Measurements from ENCODE around the gene FAM131C.
"Not testable (repeated sequence)": the region's sequence is repeated elsewhere in the genome, so short reads cannot be mapped to it uniquely, and the experiment has no call there.

Gene FAM131C

DNA sequence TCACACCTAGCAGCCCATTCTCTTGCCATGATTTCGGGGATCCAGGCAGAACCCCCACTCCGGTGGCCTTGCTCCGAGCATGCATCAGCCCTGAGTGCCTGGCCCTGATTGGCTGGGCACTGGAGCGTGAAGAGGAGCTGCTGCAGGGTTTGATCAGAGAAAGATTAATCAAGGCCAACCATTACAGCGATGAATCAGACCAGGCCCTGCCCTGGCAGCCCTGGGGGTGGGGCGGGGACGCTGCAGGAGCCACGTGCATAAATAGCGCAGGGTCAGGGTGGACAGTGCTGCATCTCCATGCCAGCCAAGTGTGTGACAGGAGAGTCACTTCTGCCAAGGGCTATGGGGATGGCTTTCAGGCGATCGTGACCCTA is 3.4 kb upstream of the FAM131C start:
- DNase-seq (ENCODE audit: low spot score) = peak; percentile 51

DNA sequence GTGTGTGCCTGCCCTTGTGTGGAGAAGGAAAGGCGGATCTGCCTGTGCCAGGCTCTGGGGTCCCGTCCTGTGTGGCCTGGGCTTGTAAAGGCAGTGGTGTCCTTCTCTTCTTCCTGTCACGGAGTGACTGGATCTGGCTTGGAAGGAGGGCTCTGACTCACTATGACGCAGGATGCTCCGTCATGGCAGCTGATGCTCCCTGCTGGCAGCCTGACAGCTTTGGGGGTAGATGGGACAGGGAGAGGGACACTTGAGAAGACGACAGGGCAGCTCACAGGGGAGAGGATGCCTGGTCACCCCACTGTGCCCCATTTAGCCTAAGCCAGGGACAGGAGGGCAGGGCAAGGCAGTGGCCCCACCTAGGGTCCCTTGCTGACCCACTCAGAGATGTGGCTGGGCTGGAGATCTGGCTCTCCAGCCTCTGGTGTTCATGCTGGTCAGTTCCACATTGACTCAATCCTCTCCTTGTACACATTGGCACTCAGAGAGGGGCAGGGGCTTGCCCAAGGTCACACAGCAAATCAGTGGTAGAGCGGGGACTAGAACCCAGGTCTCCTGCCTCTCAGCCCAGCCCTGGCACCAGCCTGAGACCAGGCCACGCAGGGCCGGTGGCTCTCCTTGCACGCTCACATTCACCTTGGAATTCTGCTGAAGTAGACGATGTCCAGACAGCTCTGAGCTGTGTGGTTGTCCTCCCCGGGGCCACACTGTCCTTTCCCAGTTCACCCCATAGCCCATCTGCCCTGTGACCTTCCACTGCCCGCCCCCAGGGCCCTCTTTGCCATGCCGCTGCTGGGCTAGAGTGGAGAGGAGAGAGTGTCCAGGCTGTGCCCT is 2.8 kb upstream of the FAM131C start:
- DNase-seq (ENCODE audit: low spot score) = no peak

DNA sequence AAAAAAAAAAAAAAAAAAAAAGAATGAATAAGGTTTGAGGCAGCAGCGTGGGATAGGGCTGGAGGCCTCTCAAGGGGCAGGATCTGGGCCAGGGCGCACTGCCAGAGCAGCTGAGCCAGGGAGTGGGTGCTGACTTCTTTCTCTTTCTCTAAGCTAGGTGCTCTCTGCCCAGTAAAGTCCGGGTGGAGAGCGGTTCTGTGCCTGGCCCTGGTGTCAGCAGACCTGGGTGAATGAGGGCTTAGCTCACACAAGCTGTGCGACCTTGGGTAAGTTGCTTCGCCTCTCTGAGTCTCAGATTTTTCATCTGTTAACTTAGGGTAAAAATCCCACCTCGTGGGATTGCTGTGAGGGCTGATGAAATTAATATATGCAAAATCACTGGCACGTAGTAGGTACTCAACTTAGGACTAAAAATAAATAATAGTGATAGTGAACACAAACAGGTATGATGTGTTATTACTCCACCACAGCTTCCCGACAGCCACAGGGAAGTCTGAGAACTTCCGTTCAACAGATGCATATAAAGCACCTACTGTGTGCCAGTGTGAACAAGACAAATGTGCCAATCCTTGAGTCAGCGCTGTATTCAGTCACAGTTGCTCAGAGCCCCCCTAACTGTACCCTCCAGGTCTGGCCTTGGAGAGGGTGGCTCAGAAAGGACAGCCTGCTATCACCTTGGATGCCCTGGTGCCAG is 2.0 kb upstream of the FAM131C start:
- no peak for DNase-seq (ENCODE audit: low spot score)

DNA sequence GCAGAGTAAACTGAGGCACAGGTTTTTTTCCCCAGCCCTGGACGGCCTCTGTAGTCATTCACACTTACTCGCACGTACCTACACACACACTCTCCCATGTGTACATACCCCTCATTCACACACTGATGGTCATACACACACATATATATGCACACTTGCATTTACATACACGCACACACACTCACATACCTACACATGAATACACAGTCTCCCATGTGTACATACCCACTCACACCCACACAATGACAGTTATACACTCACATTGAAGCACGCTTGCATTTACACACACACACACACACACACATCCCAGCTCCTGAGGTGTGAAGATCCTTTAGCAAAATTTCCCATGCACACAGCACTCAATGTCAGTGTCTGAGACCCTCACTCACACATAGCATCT is 766 bp upstream of the FAM131C start:
- no peak for DNase-seq (ENCODE audit: low spot score)

DNA sequence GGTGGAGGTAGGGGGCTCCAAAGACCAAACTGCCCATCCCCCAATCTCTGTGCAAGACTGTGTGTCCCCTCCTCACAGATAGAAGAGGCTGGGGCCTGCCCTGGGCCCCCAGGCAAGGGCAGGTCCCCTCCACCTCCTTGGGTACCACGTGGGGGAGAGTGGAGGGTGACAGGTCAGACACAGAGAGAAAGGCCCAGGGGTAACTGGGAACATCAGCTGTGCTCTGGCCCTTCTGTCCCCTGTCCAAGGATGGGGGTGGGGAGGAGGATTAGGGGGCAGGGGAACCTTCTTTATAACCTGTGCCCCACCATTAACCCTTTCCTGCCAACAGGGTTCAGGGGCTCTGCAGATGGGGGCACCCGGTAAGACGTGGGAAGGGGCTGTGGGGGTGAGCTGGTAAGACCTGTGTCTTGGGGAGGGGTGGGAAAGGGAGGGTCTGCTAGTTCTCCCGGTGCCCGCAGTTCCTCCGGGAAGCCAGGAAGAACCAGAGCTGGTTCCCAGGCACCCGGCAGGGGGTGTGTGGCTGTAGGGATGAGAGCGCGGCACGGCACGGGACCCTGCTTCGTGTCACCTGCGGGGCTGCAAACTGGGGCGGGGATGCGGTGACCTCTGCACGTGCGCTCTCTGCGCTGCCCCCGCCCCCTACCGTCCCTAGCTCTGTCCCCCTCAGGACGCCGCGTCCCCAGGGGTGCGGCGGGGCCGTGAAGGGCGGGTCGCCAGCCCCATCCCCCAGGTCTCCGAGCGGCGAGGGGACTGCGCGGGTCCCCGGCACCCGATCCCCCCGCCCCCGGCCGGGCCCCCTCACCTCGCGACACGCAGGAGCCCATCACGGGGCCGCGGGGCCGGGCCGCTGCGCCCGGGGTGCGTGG is 601 bp downstream of the FAM131C start:
- no peak for DNase-seq (ENCODE audit: low spot score)

DNA sequence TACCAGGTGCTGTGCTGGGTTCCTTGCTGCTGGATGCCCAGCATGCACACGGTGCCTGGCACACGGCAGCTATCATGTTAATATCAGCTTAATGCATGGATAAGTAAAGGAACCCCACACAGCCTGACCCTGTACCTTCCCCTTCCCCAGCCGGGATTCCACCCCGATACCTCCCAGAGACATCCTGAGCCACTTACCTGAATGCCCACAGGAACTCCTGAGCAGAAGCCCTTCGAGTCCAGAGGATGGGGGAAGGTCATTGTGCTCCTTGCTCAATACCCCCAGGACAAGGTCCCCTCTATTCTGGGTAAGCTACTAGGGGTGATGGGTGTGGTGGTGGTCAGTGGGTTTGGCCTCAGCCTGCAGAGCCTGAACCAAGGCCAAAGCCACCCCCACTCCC is 1.4 kb downstream of the FAM131C start:
- DNase-seq (ENCODE audit: low spot score) = no peak

DNA sequence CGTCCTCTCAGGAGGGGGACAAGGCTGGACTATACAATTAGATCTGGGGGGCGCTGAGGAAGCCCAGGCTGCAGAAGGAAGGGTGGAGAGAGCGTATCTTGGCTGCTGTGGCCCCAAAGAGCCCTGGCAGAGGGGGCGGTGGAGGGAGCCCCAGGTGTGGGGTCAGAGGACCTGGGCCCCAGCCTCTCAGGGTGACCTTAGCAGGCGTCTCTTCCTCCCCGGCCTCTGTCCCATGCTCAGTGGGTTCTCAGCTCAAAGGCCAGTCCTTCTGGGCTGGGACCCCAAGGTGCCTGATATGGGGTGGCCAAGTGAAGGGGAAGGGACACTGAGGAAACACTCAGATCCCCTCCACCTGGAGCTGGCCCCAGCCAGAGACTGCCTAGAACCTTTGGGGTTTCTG is 1.8 kb downstream of the FAM131C start:
- DNase-seq (ENCODE audit: low spot score) = no peak

DNA sequence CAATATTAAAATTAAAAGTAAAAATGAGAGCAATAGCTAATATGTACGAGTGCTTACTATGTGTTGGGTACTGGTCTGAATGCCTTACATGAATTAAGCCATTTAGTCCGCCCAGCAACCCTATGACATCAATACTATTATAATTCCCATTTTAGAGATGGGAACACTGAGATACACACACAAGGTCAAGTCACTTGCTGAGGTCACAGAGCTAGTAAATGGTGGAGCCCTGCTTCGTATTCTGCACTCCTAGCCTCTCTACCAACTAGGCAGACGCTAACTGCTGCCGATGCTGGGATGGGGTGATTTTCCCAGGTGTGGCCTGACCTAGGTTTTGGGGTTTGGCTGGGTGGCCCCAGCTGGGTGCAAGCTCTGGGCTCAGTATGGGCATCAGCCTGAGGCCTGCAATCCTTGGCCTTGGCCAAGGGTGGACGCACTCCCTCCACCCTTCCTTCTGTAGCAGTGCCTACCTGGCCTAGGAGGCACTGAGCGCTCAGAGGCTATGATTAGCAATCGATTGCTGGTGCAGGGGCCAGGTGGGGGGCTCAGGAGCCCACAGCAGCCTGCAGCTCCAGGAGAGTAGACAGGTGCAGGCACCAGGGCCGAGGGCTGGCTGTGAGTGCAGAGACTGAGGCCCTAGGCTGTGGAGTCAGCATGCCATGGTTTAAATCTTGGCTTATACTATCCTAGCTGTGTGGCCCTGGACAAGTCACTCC is 2.7 kb downstream of the FAM131C start:
- DNase-seq (ENCODE audit: low spot score) = no peak

DNA sequence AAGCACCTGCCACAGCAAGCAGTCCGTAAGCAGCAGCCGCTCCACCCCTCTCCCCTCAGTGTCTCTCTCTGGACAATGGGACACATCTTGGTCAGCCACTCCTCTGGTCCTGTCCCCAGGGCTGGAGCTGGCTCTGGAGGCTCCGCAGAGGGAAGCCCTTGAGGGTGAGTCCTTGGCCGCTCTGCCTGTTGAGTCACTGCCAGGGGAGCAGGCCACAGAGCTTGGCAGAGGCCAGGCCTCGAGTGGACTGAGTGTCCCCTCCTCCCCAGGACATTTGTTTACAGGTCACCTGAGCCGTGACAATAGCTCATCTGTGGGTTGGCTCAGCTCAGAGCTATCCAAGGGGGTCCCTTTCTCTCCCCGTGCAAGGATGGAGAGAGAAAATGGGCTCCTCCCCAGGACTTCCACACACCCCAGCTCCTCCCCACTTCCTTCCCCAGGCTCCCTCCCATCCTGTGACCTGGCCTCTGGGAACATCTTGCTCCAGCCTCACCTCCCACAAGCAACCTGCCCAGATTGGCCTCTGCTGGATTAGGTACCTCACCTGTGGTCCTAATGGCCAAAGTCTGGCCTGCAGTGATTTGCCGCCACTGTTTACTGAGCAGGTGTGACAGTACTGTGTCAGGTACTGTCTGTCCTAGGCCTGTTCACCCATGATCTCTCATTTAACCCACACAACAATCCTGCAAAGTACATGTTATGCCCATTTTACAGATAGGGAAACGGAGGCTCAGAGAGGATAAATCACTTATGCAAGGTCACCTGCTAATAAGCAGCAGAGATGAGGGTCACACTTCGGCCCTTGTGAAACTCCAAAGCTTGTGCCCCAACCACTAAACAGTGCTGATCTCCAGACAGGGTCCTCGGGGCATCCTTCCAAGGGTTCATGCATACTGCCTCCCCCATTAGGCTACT is 4.8 kb downstream of the FAM131C start:
- DNase-seq (ENCODE audit: low spot score) = no peak

DNA sequence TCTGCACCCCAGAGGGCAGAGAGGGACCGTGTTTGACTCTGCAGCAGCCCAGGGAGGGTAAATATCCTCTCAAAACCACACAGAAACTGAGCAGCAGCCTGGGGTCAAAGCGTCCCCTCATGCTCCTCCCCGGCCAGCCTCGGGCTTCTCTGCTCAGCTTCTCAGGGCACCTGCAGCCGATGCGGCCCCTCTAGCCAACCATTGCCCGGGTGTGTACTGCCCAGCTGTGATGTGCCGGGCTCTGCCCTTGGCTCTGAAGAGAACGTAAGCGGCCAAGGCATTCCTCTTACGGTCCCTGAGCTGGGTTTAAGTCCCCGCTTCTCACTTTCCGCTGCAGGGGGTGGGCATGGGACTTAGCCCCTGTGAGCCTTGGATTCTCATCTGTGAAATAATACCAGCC is 5.5 kb downstream of the FAM131C start:
- no peak for DNase-seq (ENCODE audit: low spot score)

DNA sequence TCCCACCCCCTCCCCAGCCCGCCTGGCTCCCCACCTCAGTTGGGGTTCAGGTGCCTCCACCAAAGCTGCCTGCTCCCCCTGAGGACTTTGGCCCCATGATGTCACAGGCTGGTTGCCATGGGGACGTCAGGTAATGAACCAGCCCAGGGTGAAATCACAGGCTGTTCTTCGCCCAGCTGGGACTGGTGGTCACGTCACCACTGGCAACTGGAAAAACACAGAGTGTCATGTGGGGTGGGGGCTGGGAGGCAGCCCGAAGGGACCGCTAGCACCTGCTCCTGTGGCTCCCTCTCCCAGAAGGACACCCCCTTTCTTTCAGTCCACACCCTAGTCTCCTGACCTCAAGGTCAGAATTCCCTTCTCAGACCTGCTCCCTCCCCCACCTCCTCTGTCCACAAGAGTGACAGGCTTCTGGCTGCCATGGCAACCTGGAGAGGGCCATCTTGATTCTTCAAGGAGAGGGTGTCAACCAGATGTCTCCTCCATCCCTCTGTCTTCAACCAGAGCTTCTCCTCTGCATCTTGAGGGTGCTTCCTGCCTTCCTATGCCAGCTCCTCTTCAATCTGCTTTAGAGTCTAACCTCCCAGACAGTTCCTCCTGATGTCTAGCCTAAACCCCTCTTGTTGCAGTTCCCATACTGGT is 6.2 kb downstream of the FAM131C start:
- no peak for DNase-seq (ENCODE audit: low spot score)

DNA sequence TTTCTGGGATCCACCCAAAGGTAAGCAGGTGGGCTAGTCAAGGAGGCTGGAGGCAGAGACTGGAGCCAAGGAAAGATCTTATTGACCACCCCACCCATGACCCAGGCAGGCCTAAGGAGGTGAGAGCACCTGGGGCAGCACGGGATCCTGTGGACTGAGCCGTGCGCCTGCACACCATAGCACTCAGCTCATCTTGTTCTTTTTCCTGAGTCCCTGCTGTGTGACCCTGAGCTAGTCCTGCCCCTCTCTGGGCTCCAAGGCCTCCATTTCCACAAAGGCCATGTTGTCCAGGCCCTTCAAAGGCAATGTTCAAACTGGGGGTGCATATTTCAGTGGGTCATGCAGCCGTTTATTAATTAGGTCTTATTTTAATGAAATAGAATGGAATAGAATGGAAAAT is 7.2 kb downstream of the FAM131C start:
- no peak for DNase-seq (ENCODE audit: low spot score)

DNA sequence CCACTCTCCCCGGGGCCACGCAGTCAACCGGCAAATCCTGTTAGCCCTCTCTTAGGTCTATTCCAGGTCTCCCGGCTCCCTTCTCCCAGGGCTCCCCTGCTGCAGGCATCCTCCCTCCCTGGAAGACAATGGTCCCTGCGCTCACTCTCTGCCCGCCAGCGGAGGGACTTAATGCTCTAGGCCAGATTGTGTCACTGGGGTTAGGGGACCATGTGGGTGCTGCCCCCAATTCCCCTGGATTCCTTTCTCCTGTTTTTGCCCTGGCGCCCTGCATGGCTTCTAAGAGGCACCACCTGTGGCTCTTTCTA is 8.2 kb downstream of the FAM131C start:
- DNase-seq (ENCODE audit: low spot score) = no peak

DNA sequence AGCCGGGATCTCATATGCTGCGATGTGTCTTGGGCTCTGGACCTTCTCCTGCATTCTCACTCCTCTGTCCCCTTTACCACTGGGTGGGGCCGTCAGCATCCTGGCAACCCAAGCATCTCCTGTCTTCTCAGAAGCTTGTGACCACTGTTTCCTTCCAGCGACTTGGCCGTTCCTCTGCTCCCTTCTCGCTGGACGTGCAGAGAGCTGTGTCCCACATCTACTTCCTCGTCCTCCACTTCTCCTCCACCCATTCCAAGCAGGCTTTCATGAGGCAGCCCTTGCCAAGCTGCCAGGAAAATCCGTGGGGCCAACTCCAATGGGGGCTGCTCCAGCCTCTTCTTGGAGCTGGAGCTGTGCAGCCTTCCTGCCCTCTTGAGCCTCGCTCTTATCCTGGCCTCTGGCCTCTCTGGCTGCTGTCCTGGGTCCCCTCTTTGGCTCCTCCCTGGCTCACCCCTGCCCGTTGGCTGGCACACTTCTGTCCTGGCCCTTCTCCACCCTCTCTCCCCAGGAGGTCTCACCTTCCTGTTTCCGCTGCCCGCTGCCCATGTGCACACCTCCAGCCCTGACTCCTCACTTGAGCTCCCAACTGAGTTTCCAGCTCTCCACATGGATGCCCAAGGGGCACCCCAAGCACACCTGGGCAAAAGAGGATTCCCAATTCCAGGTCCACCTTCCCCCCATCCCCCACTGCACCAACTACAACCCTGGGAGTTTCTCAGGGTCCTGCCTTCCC is 8.7 kb downstream of the FAM131C start:
- no peak for DNase-seq (ENCODE audit: low spot score)

DNA sequence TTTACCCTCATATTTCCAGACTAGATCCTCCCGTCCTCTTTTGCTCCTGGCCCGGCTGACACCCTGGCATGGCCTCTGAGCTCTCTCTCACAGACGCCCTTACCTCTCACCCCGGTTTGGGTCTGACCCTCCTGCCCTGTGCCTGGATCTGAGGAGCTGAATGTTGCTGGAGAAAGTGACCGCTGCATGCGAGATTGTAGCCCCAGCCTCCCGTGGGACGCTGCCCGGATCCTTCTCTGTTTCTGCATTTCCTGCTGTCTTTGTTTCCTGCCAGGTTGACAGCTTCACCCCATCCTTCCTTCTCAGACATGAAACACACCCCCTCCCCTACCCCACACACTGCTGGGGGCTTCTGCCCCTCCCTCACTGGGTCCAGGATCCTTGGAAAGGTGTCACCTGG is 9.5 kb downstream of the FAM131C start:
- DNase-seq (ENCODE audit: low spot score) = no peak

DNA sequence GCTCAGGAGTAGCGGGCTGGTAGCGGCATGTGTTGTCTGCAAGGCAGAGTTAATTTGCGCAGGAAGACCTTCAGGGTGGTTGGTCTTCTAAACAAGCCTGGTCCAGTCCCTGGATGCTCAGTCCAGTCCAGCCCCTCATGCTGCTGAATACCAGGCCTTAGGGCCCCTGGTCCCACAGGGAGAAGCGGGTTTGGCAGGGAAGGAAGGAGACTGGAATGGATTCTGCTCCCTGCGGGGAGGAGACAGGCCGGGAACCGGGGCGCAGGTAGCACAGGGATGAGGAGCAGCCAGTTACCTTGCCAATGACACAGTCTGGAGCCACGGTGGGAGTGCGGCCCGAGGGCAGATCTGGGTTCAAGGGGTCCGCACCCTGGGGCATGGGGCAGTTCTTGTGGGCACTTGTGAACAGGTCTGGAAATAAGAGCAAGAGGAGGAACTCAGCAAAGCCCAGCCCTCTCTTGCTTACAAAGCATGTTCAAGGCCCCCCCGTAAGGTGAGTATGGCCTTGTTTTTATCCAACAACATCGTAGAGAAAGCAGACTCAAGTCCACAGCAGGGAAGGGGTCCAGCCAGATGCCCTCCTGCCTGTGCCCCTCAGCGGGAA is 10.1 kb downstream of the FAM131C start:
- no peak for DNase-seq (ENCODE audit: low spot score)

DNA sequence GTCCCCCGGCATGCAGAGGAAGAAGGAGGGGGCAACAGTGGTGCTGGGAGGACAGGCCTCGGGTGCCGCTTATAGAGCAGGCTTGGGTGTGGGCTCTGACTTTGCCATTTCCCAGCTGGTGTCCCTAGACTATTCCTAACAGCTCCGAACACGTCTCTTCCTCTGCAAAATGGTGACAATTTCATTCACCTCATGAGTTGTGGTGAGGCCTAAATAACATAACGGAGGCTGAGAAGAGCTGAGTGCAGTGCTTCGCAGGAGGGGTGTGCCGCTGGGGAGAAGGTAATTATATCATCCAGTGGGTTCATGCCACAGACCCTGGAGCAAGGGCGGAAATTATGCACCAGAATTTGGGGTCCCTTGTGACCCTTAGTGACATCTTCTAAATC is 10.8 kb downstream of the FAM131C start:
- not testable (repeated sequence) for DNase-seq (ENCODE audit: low spot score)

DNA sequence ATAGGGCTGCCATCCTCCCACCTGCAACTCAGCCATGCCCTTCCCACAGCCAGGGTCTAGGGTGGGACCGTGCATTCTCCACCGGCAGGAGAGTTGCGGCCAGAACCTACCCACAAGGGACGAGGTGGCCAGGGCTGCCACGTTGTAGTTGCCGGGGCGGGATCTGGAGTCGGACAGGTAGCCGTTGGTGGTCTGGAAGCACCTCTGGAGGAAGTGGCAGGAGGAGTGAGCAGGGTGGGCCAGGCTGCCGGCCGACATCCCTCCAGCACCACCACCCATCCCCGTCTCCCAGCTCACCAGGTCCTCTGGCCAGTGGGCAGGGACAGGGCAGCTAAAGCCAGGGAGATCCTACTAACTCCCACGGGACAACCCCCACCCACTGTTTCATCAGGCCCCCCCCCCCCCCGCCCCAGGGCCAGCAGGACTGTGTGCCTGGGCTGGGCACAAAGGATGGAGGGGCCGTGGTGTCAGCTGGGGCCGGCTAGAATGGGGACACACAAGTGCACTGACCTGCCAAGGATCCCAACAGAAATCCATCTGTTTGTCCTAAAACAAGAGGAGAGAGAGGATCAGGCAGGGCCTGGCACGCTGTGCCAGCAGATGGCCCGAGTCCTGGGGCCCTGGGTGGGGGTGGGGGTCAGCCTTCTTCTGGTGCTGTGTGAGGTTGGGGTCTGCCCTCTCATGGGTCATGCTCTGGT is 11.3 kb downstream of the FAM131C start:
- not testable (repeated sequence) for DNase-seq (ENCODE audit: low spot score)

DNA sequence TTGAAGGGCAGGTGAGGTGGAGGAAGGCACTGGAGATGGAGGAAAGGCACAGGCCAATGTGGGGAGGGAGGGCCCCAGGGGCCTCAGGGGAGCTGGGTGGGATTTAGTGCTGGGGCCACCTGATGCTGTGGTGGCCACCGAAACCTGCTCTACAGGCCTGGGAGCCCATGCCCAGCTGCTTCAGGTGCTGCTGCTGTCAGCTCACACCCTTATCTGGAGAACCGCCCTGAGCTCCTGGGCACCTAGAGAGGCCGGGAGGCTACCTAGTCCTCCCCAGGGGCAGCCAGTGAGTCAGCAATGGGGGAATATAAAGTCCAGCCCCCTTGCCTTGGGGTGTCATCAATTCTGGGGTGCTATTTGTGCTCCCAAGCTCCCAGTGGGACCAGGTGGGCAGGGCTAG is 12.2 kb downstream of the FAM131C start:
- DNase-seq (ENCODE audit: low spot score) = no peak
